ENCODE data around the gene IL1RN. TPM values are rescaled to one million over a fixed set of nuclear protein-coding genes. Genes with fewer than 3 reads are reported as not detected.

IL1RN gene
- total and polyA plus RNA-seq, 2 of the 13 experiments (the other 11 are each of a cell fraction or from before 2014, with no cell fraction given), result 21.2 to 101 TPM

GRCh38 chr2:113126845-113127645 lies at the start of gene IL1RN (continued):
- TF ChIP-seq ZSCAN20 (CRISPR knock-in tag; IDR thresholded peaks at IDR 0.05; ENCODE audit: borderline replicate concordance), result peak; percentile 85; the same call in 1 of the 2 replicates
- TF ChIP-seq, protein P1, sequence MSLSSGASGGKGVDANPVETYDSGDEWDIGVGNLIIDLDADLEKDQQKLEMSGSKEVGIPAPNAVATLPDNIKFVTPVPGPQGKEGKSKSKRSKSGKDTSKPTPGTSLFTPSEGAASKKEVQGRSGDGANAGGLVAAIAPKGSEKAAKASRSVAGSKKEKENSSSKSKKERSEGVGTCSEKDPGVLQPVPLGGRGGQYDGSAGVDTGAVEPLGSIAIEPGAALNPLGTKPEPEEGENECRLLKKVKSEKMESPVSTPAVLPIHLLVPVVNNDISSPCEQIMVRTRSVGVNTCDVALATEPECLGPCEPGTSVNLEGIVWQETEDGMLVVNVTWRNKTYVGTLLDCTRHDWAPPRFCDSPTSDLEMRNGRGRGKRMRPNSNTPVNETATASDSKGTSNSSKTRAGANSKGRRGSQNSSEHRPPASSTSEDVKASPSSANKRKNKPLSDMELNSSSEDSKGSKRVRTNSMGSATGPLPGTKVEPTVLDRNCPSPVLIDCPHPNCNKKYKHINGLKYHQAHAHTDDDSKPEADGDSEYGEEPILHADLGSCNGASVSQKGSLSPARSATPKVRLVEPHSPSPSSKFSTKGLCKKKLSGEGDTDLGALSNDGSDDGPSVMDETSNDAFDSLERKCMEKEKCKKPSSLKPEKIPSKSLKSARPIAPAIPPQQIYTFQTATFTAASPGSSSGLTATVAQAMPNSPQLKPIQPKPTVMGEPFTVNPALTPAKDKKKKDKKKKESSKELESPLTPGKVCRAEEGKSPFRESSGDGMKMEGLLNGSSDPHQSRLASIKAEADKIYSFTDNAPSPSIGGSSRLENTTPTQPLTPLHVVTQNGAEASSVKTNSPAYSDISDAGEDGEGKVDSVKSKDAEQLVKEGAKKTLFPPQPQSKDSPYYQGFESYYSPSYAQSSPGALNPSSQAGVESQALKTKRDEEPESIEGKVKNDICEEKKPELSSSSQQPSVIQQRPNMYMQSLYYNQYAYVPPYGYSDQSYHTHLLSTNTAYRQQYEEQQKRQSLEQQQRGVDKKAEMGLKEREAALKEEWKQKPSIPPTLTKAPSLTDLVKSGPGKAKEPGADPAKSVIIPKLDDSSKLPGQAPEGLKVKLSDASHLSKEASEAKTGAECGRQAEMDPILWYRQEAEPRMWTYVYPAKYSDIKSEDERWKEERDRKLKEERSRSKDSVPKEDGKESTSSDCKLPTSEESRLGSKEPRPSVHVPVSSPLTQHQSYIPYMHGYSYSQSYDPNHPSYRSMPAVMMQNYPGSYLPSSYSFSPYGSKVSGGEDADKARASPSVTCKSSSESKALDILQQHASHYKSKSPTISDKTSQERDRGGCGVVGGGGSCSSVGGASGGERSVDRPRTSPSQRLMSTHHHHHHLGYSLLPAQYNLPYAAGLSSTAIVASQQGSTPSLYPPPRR (CRISPR knock-in tag; IDR thresholded peaks at IDR 0.05; ENCODE audit: borderline replicate concordance), result peak; percentile 87
- TF ChIP-seq NFKB2 (CRISPR knock-in tag; IDR thresholded peaks at IDR 0.05; ENCODE audit: borderline replicate concordance), result no peak
- TF ChIP-seq, protein P2, sequence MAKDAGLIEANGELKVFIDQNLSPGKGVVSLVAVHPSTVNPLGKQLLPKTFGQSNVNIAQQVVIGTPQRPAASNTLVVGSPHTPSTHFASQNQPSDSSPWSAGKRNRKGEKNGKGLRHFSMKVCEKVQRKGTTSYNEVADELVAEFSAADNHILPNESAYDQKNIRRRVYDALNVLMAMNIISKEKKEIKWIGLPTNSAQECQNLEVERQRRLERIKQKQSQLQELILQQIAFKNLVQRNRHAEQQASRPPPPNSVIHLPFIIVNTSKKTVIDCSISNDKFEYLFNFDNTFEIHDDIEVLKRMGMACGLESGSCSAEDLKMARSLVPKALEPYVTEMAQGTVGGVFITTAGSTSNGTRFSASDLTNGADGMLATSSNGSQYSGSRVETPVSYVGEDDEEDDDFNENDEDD (CRISPR knock-in tag; IDR thresholded peaks at IDR 0.05; ENCODE audit: borderline replicate concordance), result peak; percentile 31; the same call in 1 of the 2 replicates
- TF ChIP-seq CREB1 (IDR thresholded peaks at IDR 0.05), result peak; percentile 55; the same call in 1 of the 2 replicates
- TF ChIP-seq CREB1 (CRISPR knock-in tag; IDR thresholded peaks at IDR 0.05), result peak; percentile 85
- TF ChIP-seq ZC3H4 (CRISPR knock-in tag; IDR thresholded peaks at IDR 0.05; ENCODE audit: borderline replicate concordance), result no peak
- TF ChIP-seq ZNF552 (CRISPR knock-in tag; IDR thresholded peaks at IDR 0.05; ENCODE audit: borderline replicate concordance), result no peak
- TF ChIP-seq JUN (CRISPR knock-in tag; IDR thresholded peaks at IDR 0.05), result 0 out of 2 replicates have a peak, but pooled peaks have one; percentile 83
- no peak for TF ChIP-seq SYNCRIP (IDR thresholded peaks at IDR 0.05; ENCODE audit: insufficient read depth, low read depth, low read length)
- peak; percentile 68 for TF ChIP-seq ZBTB21 (CRISPR knock-in tag; IDR thresholded peaks at IDR 0.05)
- no peak for TF ChIP-seq RFX3 (CRISPR knock-in tag; IDR thresholded peaks at IDR 0.05)
- TF ChIP-seq MEIS1 (CRISPR knock-in tag; IDR thresholded peaks at IDR 0.05; ENCODE audit: borderline replicate concordance), result peak; percentile 95
- TF ChIP-seq RCOR2 (CRISPR knock-in tag; IDR thresholded peaks at IDR 0.05), result peak; percentile 80
- no peak for TF ChIP-seq CAMTA2 (CRISPR knock-in tag; IDR thresholded peaks at IDR 0.05; ENCODE audit: borderline replicate concordance)
- no peak for TF ChIP-seq EZH2 (conservative IDR thresholded peaks at IDR 0.05; ENCODE audit: low read depth, low read length)
- peak; percentile 55 for TF ChIP-seq CBFB (CRISPR knock-in tag; IDR thresholded peaks at IDR 0.05)
- TF ChIP-seq GRHL1 (CRISPR knock-in tag; conservative IDR thresholded peaks at IDR 0.05), result no peak
- TF ChIP-seq ZNF484 (CRISPR knock-in tag; IDR thresholded peaks at IDR 0.05; ENCODE audit: borderline replicate concordance, low read depth), result no peak
- 0 out of 2 replicates have a peak, but pooled peaks have one; percentile 13 for TF ChIP-seq CTCF (CRISPR knock-in tag; IDR thresholded peaks at IDR 0.05)
